KMS-11 (cell line): ENCODE data around the gene FAM193A.

Experiments
- H2AFZ ChIP-seq: fragments of 200-600 bp; sonication (generic); 2 replicates; pipeline ENCODE4 v1.6.1; 2016; ENCODE audit warnings: antibody characterized with exemption, mixed run types, low read depth
- H3K27ac ChIP-seq: fragments of 200-600 bp; sonication (generic); 2 replicates; pipeline ENCODE4 v1.6.1; 2016; ENCODE audit warnings: mild to moderate bottlenecking, mixed run types
- H3K27me3 ChIP-seq: fragments of 200-600 bp; sonication (generic); 2 replicates; pipeline ENCODE4 v1.6.1; 2017; ENCODE audit warnings: mild to moderate bottlenecking, low read depth, mixed run types, moderate library complexity; ENCODE audit not compliant: insufficient read depth
- H3K36me3 ChIP-seq: fragments of 200-600 bp; sonication (generic); 2 replicates; pipeline ENCODE4 v1.6.1; 2017; ENCODE audit warnings: mild to moderate bottlenecking, mixed run types; ENCODE audit not compliant: insufficient read depth
- H3K4me1 ChIP-seq: fragments of 200-600 bp; sonication (generic); 2 replicates; pipeline ENCODE4 v1.6.1; 2016; ENCODE audit warnings: mild to moderate bottlenecking, low read depth, mixed run types; ENCODE audit not compliant: poor library complexity, severe bottlenecking
- H3K4me2 ChIP-seq: fragments of 200-600 bp; sonication (generic); 2 replicates; pipeline ENCODE4 v1.7.0; 2016; ENCODE audit warnings: mild to moderate bottlenecking, mixed run types
- H3K4me3 ChIP-seq: fragments of 200-600 bp; sonication (generic); IDR thresholded peaks from 2 replicates; pipeline ENCODE4 v1.6.1; 2017; ENCODE audit warnings: low read depth, low read length, mixed read lengths; ENCODE audit not compliant: insufficient read depth
- H3K79me2 ChIP-seq: fragments of 200-600 bp; sonication (generic); 2 replicates; pipeline ENCODE4 v1.6.1; 2016; ENCODE audit warnings: low read depth, mixed run types; ENCODE audit not compliant: insufficient read depth
- H3K9ac ChIP-seq: fragments of 200-600 bp; sonication (generic); 2 replicates; pipeline ENCODE4 v1.6.1; 2016; ENCODE audit warnings: mild to moderate bottlenecking, mixed run types
- H4K20me1 ChIP-seq: fragments of 200-600 bp; sonication (generic); 2 replicates; pipeline ENCODE4 v1.6.1; 2016; ENCODE audit warnings: mild to moderate bottlenecking, mixed run types; ENCODE audit not compliant: insufficient read depth
- CTCF ChIP-seq: fragments of 200-600 bp; sonication (generic); conservative IDR thresholded peaks from 2 replicates; pipeline ENCODE4 v1.6.1; 2017; ENCODE audit warnings: low read depth, mild to moderate bottlenecking, antibody characterized with exemption, low read length, moderate library complexity, mixed read lengths

FAM193A gene

GRCh38 chr4:2742081-2742822 lies 205.8 kb downstream of the FAM193A start:
- Histone ChIP-seq H3K27ac (no peak overlapping the region), H3K4me3 (no peak overlapping the region), H3K4me2 (no peak overlapping the region), H3K79me2 (no peaks in the 10 kb centered on the region), H3K36me3 (no peaks in the 10 kb centered on the region), H3K4me1 (peaks cover 33% of the 10 kb centered on the region), H2AFZ (no peak overlapping the region), H4K20me1 (no peaks in the 10 kb centered on the region), H3K27me3 (no peaks in the 10 kb centered on the region), H3K9ac (no peak overlapping the region)
- no peak for TF ChIP-seq CTCF

GRCh38 chr4:2742823-2743517 lies 206.5 kb downstream of the FAM193A start:
- H2AFZ ChIP-seq, result no peak overlapping the region
- no peaks in the 10 kb centered on the region for H3K27me3 ChIP-seq
- no peak overlapping the region for H3K4me2 ChIP-seq
- H4K20me1 ChIP-seq, result no peaks in the 10 kb centered on the region
- no peak overlapping the region for H3K9ac ChIP-seq
- no peak overlapping the region for H3K27ac ChIP-seq
- peaks cover 40% of the 10 kb centered on the region for H3K4me1 ChIP-seq
- no peaks in the 10 kb centered on the region for H3K79me2 ChIP-seq
- TF ChIP-seq CTCF, result no peak
- no peak overlapping the region for H3K4me3 ChIP-seq
- no peaks in the 10 kb centered on the region for H3K36me3 ChIP-seq

GRCh38 chr4:2743518-2744445 lies 207.3 kb downstream of the FAM193A start:
- no peak overlapping the region for H3K4me3 ChIP-seq

More at GRCh38 chr4:2743518-2744445, 207.3 kb downstream of the FAM193A start:
- no peaks in the 10 kb centered on the region for H3K27me3 ChIP-seq
- H4K20me1 ChIP-seq, result no peaks in the 10 kb centered on the region
- no peaks in the 10 kb centered on the region for H3K79me2 ChIP-seq
- H3K27ac ChIP-seq, result no peak overlapping the region
- H3K9ac ChIP-seq, result no peak overlapping the region
- H2AFZ ChIP-seq, result no peak overlapping the region
- H3K4me1 ChIP-seq, result peaks cover 44% of the 10 kb centered on the region
- no peak overlapping the region for H3K4me2 ChIP-seq
- TF ChIP-seq CTCF, result no peak
- no peaks in the 10 kb centered on the region for H3K36me3 ChIP-seq
